Loucy (cell line): Measurements from ENCODE around the gene PSAPL1.

Experiments used
- EZH2phosphoT487 ChIP-seq: fragments of 200-600 bp; IDR thresholded peaks from 2 replicates; pipeline ENCODE4 v1.6.1; 2018; ENCODE audit warnings: antibody characterized with exemption, mild to moderate bottlenecking, moderate library complexity, borderline replicate concordance
- TF ChIP-seq, protein P1 (sequence below): fragments of 200-600 bp; sonication (generic); conservative IDR thresholded peaks from 2 replicates; pipeline ENCODE4 v1.5.1; 2014; ENCODE audit warnings: mild to moderate bottlenecking, antibody characterized with exemption, low read length

DNA sequence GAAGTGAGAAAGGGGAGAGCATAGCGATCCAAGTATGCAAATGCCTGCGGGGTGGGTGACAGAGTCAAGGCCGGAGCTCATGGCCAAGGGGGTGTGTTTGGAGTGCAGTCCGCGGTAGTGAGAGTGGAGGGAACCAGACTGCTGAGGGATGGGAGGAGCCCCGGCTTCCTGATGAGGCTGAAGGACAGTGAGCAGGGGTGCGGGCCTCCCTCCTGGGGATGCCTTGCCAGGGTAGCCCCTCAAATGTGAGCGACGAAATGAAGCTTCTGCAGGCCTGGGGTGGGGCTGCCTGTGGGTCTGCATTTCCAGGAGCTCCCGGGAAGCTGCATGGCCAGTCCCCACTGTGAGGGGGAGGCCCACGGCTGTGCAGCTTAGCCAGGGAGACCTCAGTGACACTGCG lies 45.0 kb downstream of the PSAPL1 start:
- TF ChIP-seq, protein P1, sequence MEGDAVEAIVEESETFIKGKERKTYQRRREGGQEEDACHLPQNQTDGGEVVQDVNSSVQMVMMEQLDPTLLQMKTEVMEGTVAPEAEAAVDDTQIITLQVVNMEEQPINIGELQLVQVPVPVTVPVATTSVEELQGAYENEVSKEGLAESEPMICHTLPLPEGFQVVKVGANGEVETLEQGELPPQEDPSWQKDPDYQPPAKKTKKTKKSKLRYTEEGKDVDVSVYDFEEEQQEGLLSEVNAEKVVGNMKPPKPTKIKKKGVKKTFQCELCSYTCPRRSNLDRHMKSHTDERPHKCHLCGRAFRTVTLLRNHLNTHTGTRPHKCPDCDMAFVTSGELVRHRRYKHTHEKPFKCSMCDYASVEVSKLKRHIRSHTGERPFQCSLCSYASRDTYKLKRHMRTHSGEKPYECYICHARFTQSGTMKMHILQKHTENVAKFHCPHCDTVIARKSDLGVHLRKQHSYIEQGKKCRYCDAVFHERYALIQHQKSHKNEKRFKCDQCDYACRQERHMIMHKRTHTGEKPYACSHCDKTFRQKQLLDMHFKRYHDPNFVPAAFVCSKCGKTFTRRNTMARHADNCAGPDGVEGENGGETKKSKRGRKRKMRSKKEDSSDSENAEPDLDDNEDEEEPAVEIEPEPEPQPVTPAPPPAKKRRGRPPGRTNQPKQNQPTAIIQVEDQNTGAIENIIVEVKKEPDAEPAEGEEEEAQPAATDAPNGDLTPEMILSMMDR = no peak
- no peak for TF ChIP-seq EZH2phosphoT487
